ENCODE measurements around the gene AGRN.

The AGRN gene

GRCh38 chr1:1081311-1082238 is 61.7 kb downstream of the AGRN start:
- DNase-seq (ENCODE audit: low read depth): no peak

- DNase-seq (ENCODE audit: low read depth): no peak
Measured at GRCh38 chr1:1082239-1082775, 62.4 kb downstream of the AGRN start.

GRCh38 chr1:1082776-1083415 is 63.0 kb downstream of the AGRN start:
- no peak for DNase-seq (ENCODE audit: low read depth)

DNA sequence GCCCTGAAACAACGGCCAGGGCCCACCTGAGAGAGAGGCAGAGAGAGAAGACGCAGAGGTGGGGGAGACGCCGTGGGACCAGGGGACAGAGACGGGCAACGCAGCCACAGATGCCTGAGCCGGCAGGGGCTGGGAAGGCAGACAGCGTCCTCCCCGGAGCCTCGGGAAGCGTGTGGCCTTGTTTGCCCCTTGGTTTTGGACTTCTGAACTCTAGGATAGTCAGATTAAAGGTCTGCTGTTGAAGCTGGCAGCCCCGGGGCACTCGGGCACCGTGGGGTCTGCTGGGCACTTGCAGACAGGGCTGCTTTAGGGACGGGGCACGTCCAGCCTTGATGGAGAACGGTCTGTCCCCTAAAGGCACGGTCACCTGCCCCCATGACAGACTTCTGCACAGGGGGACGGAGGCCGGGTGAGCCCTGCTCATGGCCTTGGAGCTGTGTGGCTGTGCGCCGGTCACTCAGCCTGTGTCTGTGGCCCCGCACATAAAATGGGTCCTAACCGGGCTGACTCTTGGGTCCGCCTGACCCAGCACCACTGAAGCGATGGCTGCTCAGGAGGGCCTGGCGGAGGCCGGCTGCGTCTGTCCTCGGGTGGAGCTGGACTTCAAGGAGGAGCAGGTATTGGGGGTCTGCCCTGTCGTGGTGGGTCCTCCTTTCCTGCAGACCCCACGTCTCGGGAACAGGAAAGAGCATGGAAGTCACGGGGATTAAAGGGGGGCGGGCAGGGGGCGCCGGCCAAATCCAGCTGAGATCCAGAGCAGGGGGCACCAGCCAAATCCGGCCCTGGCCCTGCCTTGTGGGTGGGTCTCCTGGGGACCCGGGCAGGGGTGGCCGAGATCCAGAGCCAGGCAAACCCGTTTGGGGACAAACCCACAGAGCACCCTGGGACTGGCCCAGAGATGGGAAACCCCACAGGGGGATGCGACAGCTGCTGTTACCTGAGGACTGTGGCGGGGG is 63.8 kb downstream of the AGRN start:
- DNase-seq (ENCODE audit: low read depth): no peak

GRCh38 chr1:1084372-1085170 is 64.7 kb downstream of the AGRN start:
- DNase-seq (ENCODE audit: low read depth): no peak

DNA sequence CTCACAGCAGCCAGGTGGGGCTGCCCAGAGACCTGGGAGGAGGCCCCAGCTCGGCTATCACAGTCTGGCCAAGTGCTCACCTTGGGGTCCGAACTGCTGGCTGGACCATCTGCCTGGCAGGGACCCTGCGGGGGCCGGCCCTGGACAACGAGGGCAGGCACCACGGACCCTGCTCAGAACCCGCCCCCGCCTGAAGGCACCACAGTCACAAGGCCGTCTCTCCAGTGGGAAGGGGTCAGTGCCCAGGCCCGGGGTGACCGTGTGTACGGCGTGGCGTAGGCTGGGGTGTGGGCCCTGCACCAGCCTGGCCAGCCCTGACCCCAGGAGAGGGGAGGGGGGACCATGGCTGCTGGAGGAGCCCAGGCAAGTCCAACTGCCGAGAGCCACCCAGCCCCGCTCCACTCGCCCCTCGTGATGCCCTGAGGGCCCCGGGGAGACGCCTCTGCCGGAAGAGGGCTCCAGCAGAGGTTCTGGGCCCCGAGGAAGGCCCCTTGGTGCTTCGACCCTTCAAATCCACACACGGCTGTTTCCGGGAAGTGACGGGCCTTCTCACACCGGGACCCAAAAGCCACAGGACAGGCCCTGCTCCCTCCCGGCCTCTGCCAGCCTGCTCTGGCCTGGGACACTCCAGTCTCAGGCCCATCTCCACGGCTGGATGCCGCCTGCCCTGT is 65.4 kb downstream of the AGRN start:
- DNase-seq (ENCODE audit: low read depth): no peak

DNA sequence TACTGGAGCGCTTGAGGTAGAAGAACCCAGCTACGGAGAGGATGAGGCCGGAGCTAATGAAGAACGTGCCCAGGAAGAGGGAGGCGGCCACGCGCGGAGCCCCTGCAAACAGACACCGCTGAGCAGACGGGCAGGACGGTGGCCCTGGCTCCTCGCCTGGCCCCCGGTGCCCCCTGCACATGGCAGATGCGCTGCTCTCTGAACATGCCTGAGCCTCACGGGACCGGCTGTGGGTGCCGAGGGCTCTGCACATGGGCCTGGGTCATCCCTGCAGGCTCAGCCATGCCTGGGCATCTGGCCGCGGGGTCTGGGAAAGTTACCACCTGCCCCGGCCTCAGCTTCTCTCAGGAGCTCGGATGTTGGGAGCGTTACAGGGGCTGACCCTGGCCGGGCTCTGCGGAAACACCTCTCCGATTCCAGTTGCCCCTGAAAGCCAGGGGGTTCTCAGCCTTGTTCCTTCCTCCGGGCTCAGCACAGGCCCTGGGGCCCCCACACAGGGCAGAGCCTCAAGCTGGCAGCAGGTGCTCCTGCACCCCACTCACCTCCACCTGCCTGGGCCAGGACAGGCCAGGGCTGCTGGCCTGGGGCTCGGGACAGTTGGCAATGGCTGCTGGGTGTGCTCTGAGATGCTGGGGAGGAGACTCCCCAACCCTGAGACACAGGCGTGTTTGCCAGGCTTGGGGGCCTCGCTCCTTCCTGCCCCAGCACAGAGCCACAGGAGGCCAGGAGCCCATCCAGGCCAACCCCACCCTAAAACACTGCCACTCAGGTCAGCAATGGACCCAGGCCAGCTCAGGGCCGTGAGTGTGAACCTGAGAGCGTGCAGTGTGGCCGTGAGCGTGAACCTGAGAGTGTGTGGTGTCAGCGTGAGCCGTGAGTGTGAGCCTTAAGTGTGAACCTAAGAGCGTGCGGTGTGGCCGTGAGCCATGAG is 66.3 kb downstream of the AGRN start:
- no peak for DNase-seq (ENCODE audit: low read depth)

GRCh38 chr1:1086911-1087341 is 67.0 kb downstream of the AGRN start:
- no peak for DNase-seq (ENCODE audit: low read depth)

DNA sequence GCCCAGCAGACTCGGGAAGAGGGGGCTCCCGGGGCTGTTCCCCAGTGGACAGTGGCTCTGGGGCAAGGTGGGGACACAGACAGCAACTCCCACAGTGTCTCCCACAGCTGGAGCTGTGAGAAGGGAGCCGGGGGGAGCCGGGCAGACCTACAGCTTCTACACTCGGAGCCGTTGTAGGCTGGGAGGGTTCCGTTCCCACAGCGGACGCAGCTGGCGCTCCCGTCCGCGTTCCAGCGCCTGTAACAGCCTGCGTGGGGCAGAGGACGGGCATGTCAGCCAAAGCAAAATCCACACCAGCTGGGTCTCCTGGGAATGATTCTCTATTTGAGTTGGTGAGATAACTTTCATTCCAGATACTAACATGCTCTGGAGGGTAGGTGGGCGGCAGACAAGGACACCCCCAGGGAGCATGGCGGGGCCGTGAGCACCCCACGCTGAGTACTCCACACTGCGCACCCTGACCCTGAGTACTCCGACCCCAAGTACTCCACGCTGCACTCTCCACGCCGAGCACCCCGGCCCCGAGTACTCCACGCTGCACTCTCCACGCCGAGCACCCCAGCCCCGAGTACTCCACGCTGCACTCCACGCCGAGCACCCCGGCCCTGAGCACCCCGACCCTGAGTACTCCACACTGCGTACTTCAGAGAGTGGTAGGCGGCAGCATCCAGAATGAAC is 67.6 kb downstream of the AGRN start:
- no peak for DNase-seq (ENCODE audit: low read depth)

DNA sequence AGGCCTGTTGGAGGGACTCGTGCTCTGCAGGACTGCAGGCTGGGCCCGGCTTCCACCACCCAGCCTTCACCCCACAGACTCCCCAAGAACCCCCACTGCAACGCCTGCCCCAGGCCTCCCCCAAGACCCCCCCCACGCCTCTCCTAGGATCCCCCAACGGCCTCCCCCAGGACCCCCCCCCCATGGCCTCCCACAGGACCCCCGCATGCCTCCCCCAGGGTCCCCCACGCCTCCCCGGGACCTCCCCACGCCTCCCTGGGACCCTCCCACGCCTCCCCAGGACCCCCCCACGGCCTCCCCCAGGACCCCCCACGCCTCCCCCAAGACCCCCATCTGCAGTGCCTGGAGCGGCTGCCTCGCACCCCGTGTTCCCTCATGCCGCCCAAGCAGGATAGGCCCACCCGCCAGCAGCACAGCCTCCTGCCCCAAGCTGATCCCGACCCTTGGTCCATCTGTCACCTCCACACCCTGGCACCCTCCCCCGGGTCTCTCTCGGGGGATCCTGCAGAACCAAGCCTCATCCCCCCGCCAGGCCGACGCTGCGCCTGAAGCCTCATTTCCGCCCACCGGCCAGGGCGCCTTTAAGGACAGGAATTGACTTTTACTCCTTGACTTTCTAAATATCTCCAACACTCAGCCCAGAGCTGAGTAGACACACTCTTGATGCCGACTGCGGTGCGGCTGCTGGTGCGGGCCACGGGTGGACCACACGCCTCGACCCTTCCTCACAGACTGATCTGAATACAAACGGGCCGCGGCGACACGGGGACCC is 68.3 kb downstream of the AGRN start:
- no peak for DNase-seq (ENCODE audit: low read depth)

DNA sequence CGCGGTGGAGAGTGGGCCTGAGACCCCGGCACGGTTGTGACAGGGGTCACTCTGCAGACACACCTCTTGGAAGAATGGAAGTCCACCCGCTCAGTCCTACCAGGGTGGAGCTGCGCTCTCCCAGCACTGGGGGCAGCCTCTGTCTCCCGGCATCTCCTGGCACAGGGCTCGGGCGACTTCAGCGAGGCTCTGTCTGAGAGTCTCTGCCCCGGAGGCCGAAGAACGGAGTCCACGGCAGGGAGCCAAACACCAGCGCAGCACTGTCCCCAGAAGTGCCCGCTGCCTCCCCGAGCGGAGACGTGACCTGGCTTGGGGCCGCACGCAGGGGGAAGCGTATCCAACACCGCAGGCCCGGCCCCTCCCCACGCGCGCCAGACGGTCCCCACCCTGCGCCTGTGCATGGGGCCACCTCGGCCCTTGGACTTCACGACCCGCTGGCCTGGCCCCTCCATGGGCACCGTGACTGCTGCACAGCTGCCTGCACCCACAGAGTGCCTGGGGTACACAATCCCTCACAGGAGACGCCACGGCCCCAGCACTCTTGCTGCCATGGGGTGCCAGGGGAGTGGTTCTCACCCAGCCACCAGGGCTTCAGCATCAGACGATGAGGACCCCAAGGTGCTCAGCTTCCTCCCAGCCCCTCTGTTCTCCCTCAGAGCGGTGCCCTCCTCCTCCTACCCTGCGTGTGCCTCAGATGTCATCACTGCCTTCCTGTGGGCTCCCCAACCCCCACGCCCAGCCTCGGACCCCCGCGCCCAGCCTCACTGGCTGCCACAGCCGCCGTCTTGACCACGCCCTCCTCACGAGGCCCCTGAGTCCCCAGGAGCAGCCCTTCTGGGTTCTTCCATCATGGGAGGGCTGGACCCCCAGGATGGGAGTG is 69.1 kb downstream of the AGRN start:
- no peak for DNase-seq (ENCODE audit: low read depth)

GRCh38 chr1:1089731-1090423 is 70.0 kb downstream of the AGRN start:
- DNase-seq (ENCODE audit: low read depth): no peak

GRCh38 chr1:1090424-1091343 is 70.8 kb downstream of the AGRN start:
- no peak for DNase-seq (ENCODE audit: low read depth)

GRCh38 chr1:1091344-1092148 is 71.6 kb downstream of the AGRN start:
- DNase-seq (ENCODE audit: low read depth): no peak
